Type B pancreatic cell (in vitro differentiated cells): ENCODE results near the gene CREB5. TPM values are rescaled to one million over a fixed set of nuclear protein-coding genes. Genes with fewer than 3 reads are reported as not detected.

Source experiments
- DNase-seq: peaks from one replicate; pipeline ENCODE4 v3.0.0; 2021; ENCODE audit warnings: mixed read lengths; ENCODE audit not compliant: unreplicated experiment; ENCODE audit errors: extremely low spot score
- H3K27ac Mint-ChIP-seq: 2 replicates; pipeline ENCODE4 v1.8.0; 2021; ENCODE audit warnings: mild to moderate bottlenecking, mixed read lengths
- H3K27me3 Mint-ChIP-seq: 2 replicates; pipeline ENCODE4 v1.8.0; 2021; ENCODE audit warnings: mixed read lengths
- H3K36me3 Mint-ChIP-seq: 2 replicates; pipeline ENCODE4 v1.8.0; 2021; ENCODE audit warnings: mixed read lengths
- H3K4me1 Mint-ChIP-seq: one replicate; pipeline ENCODE4 v1.8.0; 2021; ENCODE audit warnings: mixed read lengths; ENCODE audit not compliant: unreplicated experiment
- H3K4me3 Mint-ChIP-seq: 2 replicates; pipeline ENCODE4 v1.8.0; 2021; ENCODE audit warnings: mild to moderate bottlenecking, mixed read lengths
- H3K9me3 Mint-ChIP-seq: 2 replicates; pipeline ENCODE4 v1.8.0; 2021; ENCODE audit warnings: mixed read lengths
- CTCF ChIP-seq: fragments of 200-600 bp; sonication (generic); conservative IDR thresholded peaks from 2 replicates; pipeline ENCODE4 v1.5.0; 2021; ENCODE audit warnings: antibody characterized with exemption, mild to moderate bottlenecking
- total RNA-seq: library from RNA; stranded (reverse); gene quantifications from 2 replicates; pipeline ENCODE4 v1.2.1, GENCODE V29; 2021; ENCODE audit warnings: low replicate concordance

The CREB5 gene
- total RNA-seq, 1 donor from 2014 or later, result 31.0 TPM

GRCh38 chr7:28649189-28649588, 236.9 kb downstream of the CREB5 start:
- H3K9me3 Mint-ChIP-seq, result no peaks in the 10 kb centered on the region
- H3K4me3 Mint-ChIP-seq, result no peak overlapping the region
- H3K27ac Mint-ChIP-seq, result no peak overlapping the region
- H3K27me3 Mint-ChIP-seq, result no peaks in the 10 kb centered on the region
- no peak for DNase-seq
- TF ChIP-seq CTCF, result no peak
- H3K4me1 Mint-ChIP-seq, result no peaks in the 10 kb centered on the region
- no peaks in the 10 kb centered on the region for H3K36me3 Mint-ChIP-seq

DNA sequence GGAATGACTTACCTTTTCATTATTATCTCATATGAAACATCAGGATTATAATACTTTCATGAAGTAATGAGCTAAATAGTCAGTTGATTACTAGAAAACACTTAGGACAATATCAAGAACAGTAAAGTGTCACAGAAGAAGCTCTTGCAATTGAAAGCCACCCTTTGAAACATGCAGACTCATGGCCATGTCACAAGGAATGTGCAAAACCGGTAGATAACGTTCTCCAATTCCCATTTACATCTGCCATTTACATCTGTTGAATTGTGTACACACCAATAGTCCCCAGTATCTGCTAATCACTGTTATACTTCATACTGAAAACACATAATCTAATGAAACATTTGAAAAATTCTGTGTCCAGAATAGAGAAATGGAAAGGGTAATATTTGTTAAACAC, 237.5 kb downstream of the CREB5 start:
- Mint-ChIP-seq H3K27me3 (no peaks in the 10 kb centered on the region), H3K36me3 (no peaks in the 10 kb centered on the region), H3K4me1 (no peaks in the 10 kb centered on the region), H3K9me3 (no peaks in the 10 kb centered on the region), H3K4me3 (no peak overlapping the region), H3K27ac (no peak overlapping the region)
- DNase-seq, result no peak
- no peak for TF ChIP-seq CTCF

- no peaks in the 10 kb centered on the region for H3K9me3 Mint-ChIP-seq
- no peak overlapping the region for H3K27ac Mint-ChIP-seq
- TF ChIP-seq CTCF, result no peak
- no peak for DNase-seq
- no peak overlapping the region for H3K4me3 Mint-ChIP-seq
- H3K36me3 Mint-ChIP-seq, result no peaks in the 10 kb centered on the region
- peaks cover 5% of the 10 kb centered on the region for H3K4me1 Mint-ChIP-seq
- H3K27me3 Mint-ChIP-seq, result no peaks in the 10 kb centered on the region
These were observed 241.8 kb downstream of the CREB5 start for GRCh38 chr7:28654110-28654509.

DNA sequence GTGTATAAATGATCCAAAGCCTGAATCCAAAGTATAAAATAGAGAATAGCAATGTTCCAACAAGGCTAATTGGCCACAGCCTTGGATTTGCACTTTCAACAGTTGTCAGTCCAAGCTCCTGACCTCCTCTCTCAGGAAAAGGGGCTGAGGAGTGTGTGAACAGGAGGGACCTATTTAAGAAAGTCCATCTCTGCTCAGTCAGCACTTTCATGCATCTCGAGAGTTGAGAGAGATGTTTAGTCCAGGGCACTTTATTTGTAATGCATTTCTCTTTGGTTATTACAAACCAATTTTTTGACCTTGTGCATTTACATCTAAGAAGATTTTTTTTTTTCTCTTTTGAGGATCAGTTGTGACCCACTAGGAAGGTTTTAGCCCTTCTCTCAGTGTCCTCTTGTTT, 244.2 kb downstream of the CREB5 start:
- Mint-ChIP-seq H3K27ac (no peak overlapping the region), H3K4me1 (peaks cover 5% of the 10 kb centered on the region), H3K4me3 (no peak overlapping the region), H3K36me3 (no peaks in the 10 kb centered on the region), H3K9me3 (peaks cover 2% of the 10 kb centered on the region), H3K27me3 (no peaks in the 10 kb centered on the region)
- TF ChIP-seq CTCF, result no peak
- no peak for DNase-seq

DNA sequence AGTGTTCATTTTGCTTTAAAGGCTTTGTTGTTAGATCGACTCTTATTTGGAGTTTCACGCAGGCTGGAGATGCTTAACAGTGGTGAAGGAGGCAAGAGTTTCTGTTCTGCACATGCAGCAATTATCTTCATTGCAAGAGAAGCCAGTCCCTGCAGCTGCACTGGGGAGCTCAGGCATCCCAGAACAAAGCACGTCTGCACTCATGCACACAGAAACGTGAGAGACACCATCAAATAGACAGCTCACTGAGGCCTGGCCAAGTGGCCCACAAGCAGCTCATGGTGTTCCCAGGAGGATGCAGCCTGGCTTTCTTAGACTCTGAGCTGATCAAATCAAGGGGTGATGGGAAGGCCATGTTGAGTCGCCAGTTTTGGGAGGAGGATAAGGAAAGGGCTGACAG, 246.1 kb downstream of the CREB5 start:
- Mint-ChIP-seq H3K27ac (no peak overlapping the region), H3K27me3 (no peaks in the 10 kb centered on the region), H3K9me3 (peaks cover 7% of the 10 kb centered on the region), H3K36me3 (no peaks in the 10 kb centered on the region), H3K4me3 (no peak overlapping the region), H3K4me1 (peaks cover 5% of the 10 kb centered on the region)
- TF ChIP-seq CTCF, result no peak
- DNase-seq, result no peak

- H3K4me3 Mint-ChIP-seq, result no peak overlapping the region
- H3K36me3 Mint-ChIP-seq, result no peaks in the 10 kb centered on the region
- H3K27ac Mint-ChIP-seq, result no peak overlapping the region
- no peak for DNase-seq
- no peak for TF ChIP-seq CTCF
- peaks cover 6% of the 10 kb centered on the region for H3K27me3 Mint-ChIP-seq
- H3K9me3 Mint-ChIP-seq, result peaks cover 11% of the 10 kb centered on the region
- H3K4me1 Mint-ChIP-seq, result peaks cover 5% of the 10 kb centered on the region
These were observed 247.8 kb downstream of the CREB5 start for GRCh38 chr7:28660132-28660531.
